ENCODE measurements around the gene FAM76B.

- TF ChIP-seq GLIS3 (CRISPR knock-in tag; IDR thresholded peaks at IDR 0.05) = no peak
- no peak for TF ChIP-seq ZNF565 (CRISPR knock-in tag; conservative IDR thresholded peaks at IDR 0.05; ENCODE audit: low read depth)
- TF ChIP-seq ARNTL (CRISPR knock-in tag; IDR thresholded peaks at IDR 0.05; ENCODE audit: borderline replicate concordance, low read depth) = no peak
- no peak for TF ChIP-seq PATZ1 (CRISPR knock-in tag; IDR thresholded peaks at IDR 0.05; ENCODE audit: borderline replicate concordance)
- TF ChIP-seq ZC3H10 (CRISPR knock-in tag; IDR thresholded peaks at IDR 0.05) = no peak
- no peak for TF ChIP-seq OSR1 (CRISPR knock-in tag; IDR thresholded peaks at IDR 0.05)
- no peak for TF ChIP-seq ISL1 (CRISPR knock-in tag; IDR thresholded peaks at IDR 0.05)
- TF ChIP-seq CSRNP3 (CRISPR knock-in tag; IDR thresholded peaks at IDR 0.05) = no peak
These were observed 9.0 kb downstream of the FAM76B start for GRCh38 chr11:95780544-95780943.

All from SK-N-SH treated with all-trans-retinoic acid at 6 μM for 48 hours (cell line).